Measurements from ENCODE around the gene CRYBG3. TPM values are rescaled to one million over a fixed set of nuclear protein-coding genes. Genes with fewer than 3 reads are reported as not detected.

The CRYBG3 gene
- total RNA-seq, 1 donor from 2014 or later = 10.5 TPM

DNA sequence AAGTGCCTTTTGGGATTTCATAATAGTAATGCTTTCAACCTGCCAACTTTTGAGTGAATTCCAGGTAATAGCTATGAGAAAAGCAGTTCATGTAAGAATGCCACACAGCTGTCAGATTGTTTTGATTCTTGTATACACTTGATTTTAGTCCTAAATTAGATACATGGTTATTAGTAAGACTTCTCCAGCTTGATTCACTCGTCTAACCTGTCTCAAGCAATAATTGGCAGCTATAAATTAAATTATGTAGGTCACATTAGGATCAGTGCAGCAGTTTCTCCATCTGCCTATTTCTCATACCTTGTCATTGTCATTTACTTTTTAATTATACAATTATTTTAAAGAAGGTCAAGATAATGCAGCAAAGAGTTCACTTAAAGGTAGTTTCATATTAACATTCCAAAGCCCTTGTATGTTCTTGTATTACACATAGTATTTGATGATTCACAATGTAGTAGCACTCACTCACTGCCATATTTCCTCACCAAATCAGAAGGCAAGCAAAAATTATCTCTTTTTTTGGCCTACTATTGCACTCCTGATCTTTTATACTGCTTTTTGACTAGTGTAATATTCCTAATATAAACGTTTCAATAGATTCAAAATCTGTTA is 10.9 kb upstream of the CRYBG3 start:
- no peak overlapping the region for H3K4me3 ChIP-seq (ENCODE audit: low read depth, low read length)
- DNase-seq (ENCODE audit: low read depth) = no peak
- no peaks in the 10 kb centered on the region for H3K27me3 ChIP-seq (ENCODE audit: control insufficient read depth, insufficient read depth, low read length)
- no peaks in the 10 kb centered on the region for H3K36me3 ChIP-seq (ENCODE audit: control insufficient read depth, insufficient read depth, low read length)
- TF ChIP-seq, protein P1, sequence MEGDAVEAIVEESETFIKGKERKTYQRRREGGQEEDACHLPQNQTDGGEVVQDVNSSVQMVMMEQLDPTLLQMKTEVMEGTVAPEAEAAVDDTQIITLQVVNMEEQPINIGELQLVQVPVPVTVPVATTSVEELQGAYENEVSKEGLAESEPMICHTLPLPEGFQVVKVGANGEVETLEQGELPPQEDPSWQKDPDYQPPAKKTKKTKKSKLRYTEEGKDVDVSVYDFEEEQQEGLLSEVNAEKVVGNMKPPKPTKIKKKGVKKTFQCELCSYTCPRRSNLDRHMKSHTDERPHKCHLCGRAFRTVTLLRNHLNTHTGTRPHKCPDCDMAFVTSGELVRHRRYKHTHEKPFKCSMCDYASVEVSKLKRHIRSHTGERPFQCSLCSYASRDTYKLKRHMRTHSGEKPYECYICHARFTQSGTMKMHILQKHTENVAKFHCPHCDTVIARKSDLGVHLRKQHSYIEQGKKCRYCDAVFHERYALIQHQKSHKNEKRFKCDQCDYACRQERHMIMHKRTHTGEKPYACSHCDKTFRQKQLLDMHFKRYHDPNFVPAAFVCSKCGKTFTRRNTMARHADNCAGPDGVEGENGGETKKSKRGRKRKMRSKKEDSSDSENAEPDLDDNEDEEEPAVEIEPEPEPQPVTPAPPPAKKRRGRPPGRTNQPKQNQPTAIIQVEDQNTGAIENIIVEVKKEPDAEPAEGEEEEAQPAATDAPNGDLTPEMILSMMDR (IDR thresholded peaks at IDR 0.05; ENCODE audit: insufficient read depth, low read length, poor library complexity, severe bottlenecking) = no peak

DNA sequence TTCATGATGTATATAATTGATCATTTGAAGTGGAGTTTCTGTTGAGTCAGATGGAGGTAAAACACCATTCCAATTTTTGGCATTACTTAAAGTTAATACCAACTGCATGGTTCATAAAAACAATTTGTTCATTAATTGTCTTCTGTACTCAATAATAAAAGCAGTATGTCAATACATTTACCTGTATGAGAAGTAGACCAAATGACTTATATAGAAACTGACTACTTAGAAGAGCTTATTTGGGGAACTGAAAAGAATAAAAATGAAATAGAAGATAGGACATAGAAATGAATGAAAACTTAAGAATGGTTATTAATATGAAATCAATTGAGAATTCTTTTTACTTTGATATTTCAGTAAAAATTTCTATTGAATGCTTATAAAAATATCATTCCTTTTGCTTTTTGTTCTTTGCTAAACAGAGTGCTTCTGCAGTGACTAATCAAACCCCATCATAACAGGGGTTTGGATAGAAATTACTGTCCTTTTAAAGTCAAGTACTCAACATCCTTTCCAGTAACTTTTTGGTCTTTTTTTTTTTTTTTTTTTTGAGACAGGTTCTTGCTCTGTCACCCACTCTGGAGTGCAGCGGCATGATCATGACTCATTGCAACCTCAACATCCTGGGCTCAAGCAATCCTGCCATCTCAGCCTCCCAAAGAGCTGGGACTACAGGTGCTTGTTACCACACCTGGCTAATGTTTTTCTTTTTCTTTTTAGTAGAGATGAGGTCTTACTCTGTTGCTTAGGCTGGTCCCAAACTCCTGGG is 6.5 kb upstream of the CRYBG3 start:
- peak; percentile 29 for DNase-seq (ENCODE audit: low read depth)
- TF ChIP-seq, protein P1 (IDR thresholded peaks at IDR 0.05; ENCODE audit: insufficient read depth, low read length, poor library complexity, severe bottlenecking) = no peak

DNA sequence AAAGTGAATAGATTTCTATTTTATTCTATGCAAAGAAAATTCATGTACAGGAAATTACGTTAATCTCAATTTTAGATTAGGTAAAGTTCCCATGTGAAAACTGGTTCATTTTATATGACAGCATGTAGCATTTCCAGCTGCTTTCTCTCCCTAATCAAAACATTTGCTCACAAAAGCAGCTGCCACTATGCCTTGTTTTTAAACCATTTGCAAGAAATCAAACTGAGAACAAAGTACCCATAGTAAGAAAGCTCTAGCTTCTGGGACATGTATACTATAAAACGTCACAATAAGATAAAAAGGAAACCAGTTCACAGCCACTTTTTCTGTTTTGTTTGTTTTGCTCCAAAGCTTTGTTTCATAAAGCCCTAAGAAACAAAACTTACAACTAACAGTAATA is 5.0 kb upstream of the CRYBG3 start:
- Histone ChIP-seq H3K4me3 (ENCODE audit: low read depth, low read length) (no peak overlapping the region), H3K27me3 (ENCODE audit: control insufficient read depth, insufficient read depth, low read length) (no peaks in the 10 kb centered on the region), H3K36me3 (ENCODE audit: control insufficient read depth, insufficient read depth, low read length) (no peaks in the 10 kb centered on the region)
- DNase-seq (ENCODE audit: low read depth) = no peak
- TF ChIP-seq, protein P1 (IDR thresholded peaks at IDR 0.05; ENCODE audit: insufficient read depth, low read length, poor library complexity, severe bottlenecking) = no peak

More for the DNA sequence above, 6.5 kb upstream of the CRYBG3 start:
- Histone ChIP-seq H3K36me3 (ENCODE audit: control insufficient read depth, insufficient read depth, low read length) (no peaks in the 10 kb centered on the region), H3K4me3 (ENCODE audit: low read depth, low read length) (no peak overlapping the region), H3K27me3 (ENCODE audit: control insufficient read depth, insufficient read depth, low read length) (no peaks in the 10 kb centered on the region)

DNA sequence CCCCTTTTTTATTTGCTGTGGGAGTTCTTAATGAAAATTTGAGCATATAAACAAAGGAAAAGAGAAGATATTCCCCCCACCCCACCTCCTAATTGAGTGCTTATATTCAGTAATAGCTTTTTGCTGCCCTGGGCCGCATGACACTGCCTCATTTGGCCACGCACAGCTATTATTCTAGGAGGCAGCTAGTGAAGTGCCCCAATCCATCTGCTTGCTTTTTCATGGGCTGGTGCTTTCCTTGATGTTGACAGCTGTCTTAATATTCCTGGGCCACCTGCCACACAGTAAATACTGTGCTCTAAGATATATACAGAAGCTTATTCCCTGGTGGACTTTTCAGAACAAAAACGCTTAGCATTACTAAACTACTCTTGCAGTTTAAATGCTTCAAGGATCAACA is 3.8 kb upstream of the CRYBG3 start:
- TF ChIP-seq, protein P1 (IDR thresholded peaks at IDR 0.05; ENCODE audit: insufficient read depth, low read length, poor library complexity, severe bottlenecking) = no peak
- no peak overlapping the region for H3K4me3 ChIP-seq (ENCODE audit: low read depth, low read length)
- H3K36me3 ChIP-seq (ENCODE audit: control insufficient read depth, insufficient read depth, low read length) = no peaks in the 10 kb centered on the region
- DNase-seq (ENCODE audit: low read depth) = no peak
- no peaks in the 10 kb centered on the region for H3K27me3 ChIP-seq (ENCODE audit: control insufficient read depth, insufficient read depth, low read length)

DNA sequence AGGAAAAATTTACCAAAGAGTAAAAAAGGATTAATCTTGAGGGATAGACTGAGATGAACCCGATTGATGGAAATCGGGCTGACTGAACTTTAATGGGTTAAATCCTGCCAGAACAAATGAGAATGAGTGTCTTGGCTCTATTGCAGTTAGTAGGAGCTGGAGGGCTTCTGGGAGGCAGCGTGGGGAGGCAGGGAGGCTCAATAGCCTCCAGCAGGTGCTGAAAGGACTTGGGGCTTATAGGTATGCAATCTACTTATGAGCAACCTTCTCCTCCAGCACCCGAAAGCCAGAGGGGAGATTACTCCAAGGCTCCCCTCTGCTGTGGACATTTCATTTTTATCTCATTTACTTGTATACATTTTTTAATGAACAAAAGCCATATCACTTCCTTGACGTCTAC is 1.0 kb upstream of the CRYBG3 start:
- TF ChIP-seq, protein P1 (IDR thresholded peaks at IDR 0.05; ENCODE audit: insufficient read depth, low read length, poor library complexity, severe bottlenecking) = no peak
- H3K27me3 ChIP-seq (ENCODE audit: control insufficient read depth, insufficient read depth, low read length) = no peaks in the 10 kb centered on the region
- H3K36me3 ChIP-seq (ENCODE audit: control insufficient read depth, insufficient read depth, low read length) = no peaks in the 10 kb centered on the region
- H3K4me3 ChIP-seq (ENCODE audit: low read depth, low read length) = no peak overlapping the region
- DNase-seq (ENCODE audit: low read depth) = no peak
